H9 (cell line): ENCODE results near the gene PRKX. TPM values are rescaled to one million over a fixed set of nuclear protein-coding genes. Genes with fewer than 3 reads are reported as not detected.

Experiments used
- DNase-seq: peaks from one replicate; pipeline ENCODE4 v3.0.0-alpha.2; 2017
- H2AFZ ChIP-seq: one replicate; pipeline ENCODE4 v1.6.1; 2013; ENCODE audit warnings: mild to moderate bottlenecking, low read length, control low read depth, moderate library complexity
- H2AK5ac ChIP-seq: 2 replicates; pipeline ENCODE4 v1.6.1; 2013; ENCODE audit warnings: low read length, control low read depth, mixed read lengths; ENCODE audit not compliant: insufficient read length
- H2BK120ac ChIP-seq: one replicate; pipeline ENCODE4 v1.6.1; 2013; ENCODE audit warnings: low read depth, mild to moderate bottlenecking, low read length, control low read depth, inconsistent platforms; ENCODE audit not compliant: poor library complexity, severe bottlenecking
- H2BK12ac ChIP-seq: 2 replicates; pipeline ENCODE4 v1.6.1; 2013; ENCODE audit warnings: low read length, control low read depth, mixed read lengths, low read depth; ENCODE audit not compliant: insufficient read length
- H2BK15ac ChIP-seq: 2 replicates; pipeline ENCODE4 v1.6.1; 2013; ENCODE audit warnings: low read depth, low read length, control low read depth
- H2BK20ac ChIP-seq: one replicate; pipeline ENCODE4 v1.6.1; 2013; ENCODE audit warnings: low read depth, mild to moderate bottlenecking, low read length, control low read depth, inconsistent platforms; ENCODE audit not compliant: poor library complexity, severe bottlenecking
- H2BK5ac ChIP-seq: 2 replicates; pipeline ENCODE4 v1.6.1; 2013; ENCODE audit warnings: low read length, control low read depth, mixed read lengths; ENCODE audit not compliant: insufficient read length
- H3K14ac ChIP-seq: 2 replicates; pipeline ENCODE4 v1.6.1; 2013; ENCODE audit warnings: low read length, control low read depth; ENCODE audit not compliant: insufficient read depth
- H3K18ac ChIP-seq: 2 replicates; pipeline ENCODE4 v1.6.1; 2013; ENCODE audit warnings: low read depth, mild to moderate bottlenecking, mixed read lengths, low read length, control low read depth; ENCODE audit not compliant: insufficient read length
- H3K23ac ChIP-seq: 2 replicates; pipeline ENCODE4 v1.6.1; 2013; ENCODE audit warnings: low read length, control low read depth, mixed read lengths, low read depth; ENCODE audit not compliant: insufficient read length
- H3K23me2 ChIP-seq: 2 replicates; pipeline ENCODE4 v1.6.1; 2013; ENCODE audit warnings: low read depth, mild to moderate bottlenecking, mixed read lengths, low read length, control low read depth; ENCODE audit not compliant: insufficient read length, poor library complexity, severe bottlenecking
- H3K27ac ChIP-seq: 2 replicates; pipeline ENCODE4 v1.5.1; 2013; ENCODE audit warnings: low read length, control low read depth, mixed read lengths, low read depth; ENCODE audit not compliant: insufficient read length
- H3K27me3 ChIP-seq: 2 replicates; pipeline ENCODE4 v1.6.1; 2013; ENCODE audit warnings: low read length, control low read depth, inconsistent platforms; ENCODE audit not compliant: insufficient read depth
- H3K4ac ChIP-seq: 2 replicates; pipeline ENCODE4 v1.6.1; 2013; ENCODE audit warnings: low read depth, mild to moderate bottlenecking, control low read depth, inconsistent platforms, low read length, moderate library complexity
- H3K4me1 ChIP-seq: 2 replicates; pipeline ENCODE4 v1.6.1; 2013; ENCODE audit warnings: low read length, control low read depth, inconsistent platforms; ENCODE audit not compliant: insufficient read depth
- H3K4me2 ChIP-seq: 2 replicates; pipeline ENCODE4 v1.6.1; 2013; ENCODE audit warnings: low read length, control low read depth, mixed read lengths; ENCODE audit not compliant: insufficient read length, insufficient read depth
- H3K56ac ChIP-seq: 2 replicates; pipeline ENCODE4 v1.6.1; 2013; ENCODE audit warnings: low read depth, mild to moderate bottlenecking, mixed read lengths, low read length, control low read depth; ENCODE audit not compliant: insufficient read length
- H3K79me1 ChIP-seq: 2 replicates; pipeline ENCODE4 v1.6.1; 2013; ENCODE audit warnings: low read depth, mild to moderate bottlenecking, moderate library complexity, low read length, control low read depth, inconsistent platforms; ENCODE audit not compliant: insufficient read depth, poor library complexity, severe bottlenecking
- H3K79me2 ChIP-seq: 2 replicates; pipeline ENCODE4 v1.6.1; 2013; ENCODE audit warnings: low read length, control low read depth, inconsistent platforms; ENCODE audit not compliant: insufficient read depth
- H3K9ac ChIP-seq: 2 replicates; pipeline ENCODE4 v1.6.1; 2013; ENCODE audit warnings: low read length, control low read depth, mixed read lengths; ENCODE audit not compliant: insufficient read length; ENCODE audit errors: extremely low read depth
- H3K9me3 ChIP-seq: one replicate; pipeline ENCODE4 v1.6.1; 2013; ENCODE audit warnings: low read depth, low read length, inconsistent platforms; ENCODE audit not compliant: control insufficient read depth
- H3T11ph ChIP-seq: one replicate; pipeline ENCODE4 v1.6.1; 2013; ENCODE audit warnings: mild to moderate bottlenecking, low read length, control low read depth, inconsistent platforms
- H4K20me1 ChIP-seq: one replicate; pipeline ENCODE4 v1.6.1; 2013; ENCODE audit not compliant: control insufficient read depth, insufficient read length, insufficient read depth
- H4K5ac ChIP-seq: 2 replicates; pipeline ENCODE4 v1.6.1; 2013; ENCODE audit warnings: low read depth, mild to moderate bottlenecking, mixed read lengths, low read length, control low read depth; ENCODE audit not compliant: insufficient read length
- H4K8ac ChIP-seq: replicated peaks from 2 replicates; pipeline ENCODE4 v1.6.1; 2013; ENCODE audit warnings: low read length, control low read depth, mixed read lengths, low read depth; ENCODE audit not compliant: insufficient read length
- H4K91ac ChIP-seq: 2 replicates; pipeline ENCODE4 v1.6.1; 2013; ENCODE audit warnings: low read depth, mild to moderate bottlenecking, moderate library complexity, mixed read lengths, low read length, control low read depth; ENCODE audit not compliant: insufficient read length
- H3K27ac Mint-ChIP-seq, 3 experiments: 2 replicates in 2 of 3; 3 replicates in 1 of 3; pipeline ENCODE4 v1.8.0; 2020 to 2021; ENCODE audit warnings: mixed read lengths in 3 of 3, mild to moderate bottlenecking in 1 of 3, moderate library complexity in 1 of 3
- H3K27me3 Mint-ChIP-seq: 2 replicates; pipeline ENCODE4 v1.8.0; 2021; ENCODE audit warnings: low read depth, mild to moderate bottlenecking, moderate library complexity, mixed read lengths
- H3K36me3 Mint-ChIP-seq, 3 experiments: 2 replicates in 2 of 3; 3 replicates in 1 of 3; pipeline ENCODE4 v1.8.0; 2020 to 2021; ENCODE audit warnings: low read depth in 3 of 3, mixed read lengths in 3 of 3; ENCODE audit not compliant: insufficient read depth in 1 of 3
- H3K4me1 Mint-ChIP-seq, 2 experiments: 2 replicates each; pipeline ENCODE4 v1.8.0; 2020; ENCODE audit warnings: mixed read lengths in 2 of 2
- H3K4me3 Mint-ChIP-seq, 2 experiments: 2 replicates in 1 of 2; 3 replicates in 1 of 2; pipeline ENCODE4 v1.8.0; 2020 to 2021; ENCODE audit warnings: mild to moderate bottlenecking in 2 of 2, mixed read lengths in 2 of 2, moderate library complexity in 1 of 2
- H3K9me3 Mint-ChIP-seq, 2 experiments: 2 replicates in 1 of 2; 3 replicates in 1 of 2; pipeline ENCODE4 v1.8.0; 2020; ENCODE audit warnings: mild to moderate bottlenecking in 2 of 2, mixed read lengths in 2 of 2, moderate library complexity in 1 of 2
- WGBS: extraction: QIAGEN DNeasy Blood & Tissue Kit; methylation state at CpG from one replicate; pipeline ENCODE4 v1.1.7; 2013; ENCODE audit warnings: missing lambda C conversion rate, low lambda C conversion rate, mixed read lengths; ENCODE audit not compliant: insufficient read length; ENCODE audit errors: extremely low coverage; 5-methylcytosine and 5-hydroxymethylcytosine counted together
- total RNA-seq: library from RNA; stranded (reverse); gene quantifications from 2 replicates; pipeline ENCODE4 v1.2.1, GENCODE V29; 2021
- TF ChIP-seq, protein P1 (sequence below): fragments of 200-600 bp; sonication (generic); conservative IDR thresholded peaks from 3 replicates; pipeline ENCODE4 v1.8.0; 2021; ENCODE audit warnings: antibody characterized with exemption, mild to moderate bottlenecking

Gene PRKX
- total RNA-seq, 1 experiment from 2014 or later: 108 TPM

DNA sequence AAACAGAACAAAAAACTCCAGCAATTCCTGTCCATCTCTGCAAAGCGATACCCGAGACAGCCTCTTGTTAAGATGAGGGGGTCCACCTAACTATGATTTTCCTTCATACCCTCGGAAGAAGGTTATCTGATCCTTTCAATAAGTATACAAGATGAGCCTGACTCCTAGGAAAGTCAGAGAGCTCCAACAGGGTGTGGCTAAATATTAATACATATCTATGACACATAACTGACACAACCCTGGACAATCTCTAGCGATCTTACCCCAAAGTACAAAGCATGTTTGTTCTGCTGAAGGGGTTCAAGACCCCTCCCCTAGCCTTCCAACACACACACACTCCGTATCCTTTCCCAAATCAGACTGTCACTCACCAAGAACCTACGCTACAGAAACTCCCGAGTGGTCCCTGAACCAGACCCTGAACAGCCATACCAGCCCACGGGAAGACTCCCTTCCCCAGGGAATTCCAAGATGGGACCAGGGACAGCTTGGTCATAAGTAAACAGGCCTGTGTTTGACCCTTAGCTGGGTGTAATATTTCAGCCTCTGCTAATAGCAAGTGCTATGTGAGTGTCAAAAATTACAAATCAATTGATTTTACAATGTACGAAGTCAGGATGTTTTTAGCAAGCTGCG, 110.3 kb downstream of the PRKX start:
- no peak overlapping the region for H3K27ac Mint-ChIP-seq

More for the DNA sequence above, 110.3 kb downstream of the PRKX start:
- Histone ChIP-seq H3K23me2 (no peaks in the 10 kb centered on the region), H3K27me3 (no peaks in the 10 kb centered on the region), H3K23ac (no peak overlapping the region), H2BK12ac (no peak overlapping the region), H3K9me3 (no peaks in the 10 kb centered on the region), H2BK120ac (no peak overlapping the region), H4K8ac (no peak overlapping the region), H2BK20ac (no peak overlapping the region), H3K9ac (no peak overlapping the region), H2AFZ (no peak overlapping the region), H3K56ac (no peak overlapping the region), H3K79me1 (no peaks in the 10 kb centered on the region), H3K18ac (no peak overlapping the region), H2AK5ac (no peak overlapping the region), H3K79me2 (no peaks in the 10 kb centered on the region), H3K4me1 (no peaks in the 10 kb centered on the region), H4K5ac (no peak overlapping the region), H3T11ph (no peak overlapping the region), H3K4ac (no peak overlapping the region), H3K4me2 (no peak overlapping the region), H3K27ac (no peak overlapping the region), H2BK5ac (no peak overlapping the region), H3K14ac (no peak overlapping the region), H4K91ac (no peak overlapping the region), H4K20me1 (no peaks in the 10 kb centered on the region), H2BK15ac (no peak overlapping the region)
- H3K27me3 Mint-ChIP-seq: no peaks in the 10 kb centered on the region
- peaks cover 0 to under 1% of the 10 kb centered on the region in 2 experiments; a peak in 1 of 5 replicates for H3K9me3 Mint-ChIP-seq
- H3K4me1 Mint-ChIP-seq: no peaks in the 10 kb centered on the region
- TF ChIP-seq, protein P1, sequence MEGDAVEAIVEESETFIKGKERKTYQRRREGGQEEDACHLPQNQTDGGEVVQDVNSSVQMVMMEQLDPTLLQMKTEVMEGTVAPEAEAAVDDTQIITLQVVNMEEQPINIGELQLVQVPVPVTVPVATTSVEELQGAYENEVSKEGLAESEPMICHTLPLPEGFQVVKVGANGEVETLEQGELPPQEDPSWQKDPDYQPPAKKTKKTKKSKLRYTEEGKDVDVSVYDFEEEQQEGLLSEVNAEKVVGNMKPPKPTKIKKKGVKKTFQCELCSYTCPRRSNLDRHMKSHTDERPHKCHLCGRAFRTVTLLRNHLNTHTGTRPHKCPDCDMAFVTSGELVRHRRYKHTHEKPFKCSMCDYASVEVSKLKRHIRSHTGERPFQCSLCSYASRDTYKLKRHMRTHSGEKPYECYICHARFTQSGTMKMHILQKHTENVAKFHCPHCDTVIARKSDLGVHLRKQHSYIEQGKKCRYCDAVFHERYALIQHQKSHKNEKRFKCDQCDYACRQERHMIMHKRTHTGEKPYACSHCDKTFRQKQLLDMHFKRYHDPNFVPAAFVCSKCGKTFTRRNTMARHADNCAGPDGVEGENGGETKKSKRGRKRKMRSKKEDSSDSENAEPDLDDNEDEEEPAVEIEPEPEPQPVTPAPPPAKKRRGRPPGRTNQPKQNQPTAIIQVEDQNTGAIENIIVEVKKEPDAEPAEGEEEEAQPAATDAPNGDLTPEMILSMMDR: no peak
- no CpG with 5 or more reads among the region's 10 CpGs for whole genome bisulfite sequencing
- no peak overlapping the region for H3K4me3 Mint-ChIP-seq
- peaks cover 7 to 26% (median 19%) of the 10 kb centered on the region in 3 experiments; a peak in 6 of 7 replicates for H3K36me3 Mint-ChIP-seq
- no peak for DNase-seq
